Panc1 (cell line): ENCODE measurements around the gene CARD10. TPM values are rescaled to one million over a fixed set of nuclear protein-coding genes. Genes with fewer than 3 reads are reported as not detected.
"Not testable (repeated sequence)": the region's sequence is repeated elsewhere in the genome, so short reads cannot be mapped to it uniquely, and the experiment has no call there.

Experiments used
- ATAC-seq: fragments of 200-7000 bp; cut with Tn5 transposase; 2 replicates; pipeline ENCODE4 v1.9.1; 2020; ENCODE audit warnings: mild to moderate bottlenecking, moderate library complexity
- BruUV-seq: library from RNA; stranded (reverse); fragments of 400-500 nt; replicated peaks from 2 replicates; lab custom pipeline; 2021; lab: Mats Ljungman, UMichigan
- CTCF ChIA-PET: fragments of 300-600 bp; sonication (Branson Sonifier 250); formaldehyde crosslinking; loops from one replicate; lab custom pipeline; 2022; ENCODE audit warnings: antibody characterized with exemption; lab: Charles Lee
- POLR2A ChIA-PET: fragments of 300-600 bp; sonication (Branson Sonifier 250); formaldehyde crosslinking; loops from one replicate; lab custom pipeline; 2022; ENCODE audit warnings: antibody characterized with exemption; lab: Charles Lee
- DNase-seq: peaks from one replicate; pipeline ENCODE4 v3.0.0-alpha.2; 2010; ENCODE audit warnings: low read depth, low spot score
- H3K27ac ChIP-seq: 2 replicates; pipeline ENCODE4 v1.5.1; 2011; ENCODE audit warnings: mild to moderate bottlenecking, low read length, inconsistent platforms
- H3K27me3 ChIP-seq: fragments of 200-500 bp; sonication (Bioruptor generic); 2 replicates; pipeline ENCODE4 v1.6.0; 2014; ENCODE audit warnings: low read length, inconsistent platforms; ENCODE audit not compliant: control insufficient read depth, insufficient read depth
- H3K36me3 ChIP-seq: fragments of 200-500 bp; sonication (Bioruptor generic); 2 replicates; pipeline ENCODE4 v1.5.1; 2014; ENCODE audit warnings: inconsistent platforms, mild to moderate bottlenecking, low read length, moderate library complexity; ENCODE audit not compliant: control insufficient read depth, insufficient read depth
- H3K4me1 ChIP-seq: 2 replicates; pipeline ENCODE4 v1.5.1; 2011; ENCODE audit warnings: inconsistent platforms, mild to moderate bottlenecking, low read length, moderate library complexity; ENCODE audit not compliant: control insufficient read depth, insufficient read depth
- H3K4me3 ChIP-seq, 2 experiments: 2 replicates each; pipeline ENCODE4 v1.5.1; 2011 to 2012; ENCODE audit warnings: low read depth in 2 of 2, low read length in 2 of 2, mild to moderate bottlenecking in 2 of 2, inconsistent platforms in 1 of 2, moderate library complexity in 1 of 2
- H3K9me3 ChIP-seq: fragments of 200-500 bp; sonication (Bioruptor generic); 2 replicates; pipeline ENCODE4 v1.5.1; 2014; ENCODE audit warnings: low read depth, mild to moderate bottlenecking, inconsistent platforms, low read length, moderate library complexity; ENCODE audit not compliant: control insufficient read depth, insufficient read depth
- POLR2AphosphoS5 ChIP-seq: IDR thresholded peaks from 2 replicates; pipeline ENCODE4 v1.6.1; 2012; ENCODE audit warnings: mild to moderate bottlenecking, low read depth, low read length, moderate library complexity
- SIN3A ChIP-seq: IDR thresholded peaks from 2 replicates; pipeline ENCODE4 v1.6.1; 2012; ENCODE audit warnings: low read depth, mild to moderate bottlenecking, low read length, moderate library complexity, borderline replicate concordance; ENCODE audit not compliant: insufficient read depth
- TCF7L2 ChIP-seq: IDR thresholded peaks from 2 replicates; pipeline ENCODE4 v1.6.1; 2011; ENCODE audit warnings: mild to moderate bottlenecking, low read depth, low read length, inconsistent platforms
- in situ Hi-C: cut with HindIII; loops from 2 replicates; pipeline ENCODE4 v1.10.0; 2016; ENCODE audit warnings: low sequenced_read_pairs, low pct_unique_long_range_greater_than_20kb
- intact Hi-C: fragments of 100-400 bp; cut with micrococcal nuclease; formaldehyde crosslinking; loops from one replicate; pipeline ENCODE4 v1.10.0; 2022; ENCODE audit not compliant: unreplicated experiment
- total RNA-seq: library from RNA; stranded (reverse); gene quantifications from one replicate; pipeline ENCODE4 v1.2.1, GENCODE V29; 2021; ENCODE audit not compliant: unreplicated experiment
- TF ChIP-seq, protein P1 (sequence below): fragments of 450-650 bp; IDR thresholded peaks from 2 replicates; pipeline ENCODE4 v1.5.1; 2017; ENCODE audit warnings: mild to moderate bottlenecking
- TF ChIP-seq, protein P2 (sequence below), 2 experiments: IDR thresholded peaks; 2 replicates each; pipeline ENCODE4 v1.6.1; 2011 to 2012; ENCODE audit warnings: low read depth in 2 of 2, control low read depth in 1 of 2, low read length in 1 of 2, mild to moderate bottlenecking in 1 of 2, moderate library complexity in 1 of 2; ENCODE audit not compliant: insufficient read depth in 1 of 2

Gene CARD10
- total RNA-seq, 1 experiment from 2014 or later, result 43.1 TPM

DNA sequence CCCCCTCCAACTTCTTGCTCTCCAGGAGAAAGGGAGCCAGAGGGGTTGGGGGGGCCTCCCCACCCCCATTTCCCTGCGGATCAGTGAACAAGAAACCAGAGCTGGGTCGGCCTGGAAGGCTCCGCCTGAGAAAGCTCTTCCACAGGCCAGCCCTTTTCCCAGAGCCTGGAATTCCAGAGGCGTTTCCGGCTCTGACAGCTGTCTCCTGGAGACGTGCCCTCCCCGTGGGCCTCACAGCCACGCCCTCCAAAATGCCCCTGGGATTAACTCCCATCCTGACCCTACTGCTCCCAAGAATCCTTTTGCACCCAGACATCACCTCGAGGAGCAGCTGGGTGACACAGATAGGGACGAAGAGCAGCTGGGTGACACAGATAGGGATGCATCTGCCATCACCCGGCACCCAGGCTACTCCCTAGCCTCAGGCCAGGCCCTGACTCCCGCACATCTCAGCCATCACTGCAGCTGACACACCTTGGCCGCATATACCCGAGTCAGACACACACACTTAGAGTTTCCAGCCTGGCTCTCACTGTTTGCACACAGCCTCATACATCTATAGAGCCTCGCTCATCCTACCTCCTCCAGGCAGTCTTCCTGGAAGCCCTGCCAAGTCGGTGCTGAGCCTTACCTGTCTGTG lies 33.4 kb upstream of the CARD10 start:
- BruUV-seq, result no TSS peak
- H3K27ac ChIP-seq, result no peak overlapping the region
- ChIA-PET POLR2A (interaction anchor here (0.6 kb wide), 1 partner anchor 224 kb away, joined by 3 read pairs; no protein-coding TSS in a partner anchor), CTCF (no interaction called here)
- H3K9me3 ChIP-seq, result no peaks in the 10 kb centered on the region
- DNase-seq (no peak), ATAC-seq (no peak)
- TF ChIP-seq, protein P1, sequence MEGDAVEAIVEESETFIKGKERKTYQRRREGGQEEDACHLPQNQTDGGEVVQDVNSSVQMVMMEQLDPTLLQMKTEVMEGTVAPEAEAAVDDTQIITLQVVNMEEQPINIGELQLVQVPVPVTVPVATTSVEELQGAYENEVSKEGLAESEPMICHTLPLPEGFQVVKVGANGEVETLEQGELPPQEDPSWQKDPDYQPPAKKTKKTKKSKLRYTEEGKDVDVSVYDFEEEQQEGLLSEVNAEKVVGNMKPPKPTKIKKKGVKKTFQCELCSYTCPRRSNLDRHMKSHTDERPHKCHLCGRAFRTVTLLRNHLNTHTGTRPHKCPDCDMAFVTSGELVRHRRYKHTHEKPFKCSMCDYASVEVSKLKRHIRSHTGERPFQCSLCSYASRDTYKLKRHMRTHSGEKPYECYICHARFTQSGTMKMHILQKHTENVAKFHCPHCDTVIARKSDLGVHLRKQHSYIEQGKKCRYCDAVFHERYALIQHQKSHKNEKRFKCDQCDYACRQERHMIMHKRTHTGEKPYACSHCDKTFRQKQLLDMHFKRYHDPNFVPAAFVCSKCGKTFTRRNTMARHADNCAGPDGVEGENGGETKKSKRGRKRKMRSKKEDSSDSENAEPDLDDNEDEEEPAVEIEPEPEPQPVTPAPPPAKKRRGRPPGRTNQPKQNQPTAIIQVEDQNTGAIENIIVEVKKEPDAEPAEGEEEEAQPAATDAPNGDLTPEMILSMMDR, result no peak
- no peak for TF ChIP-seq POLR2AphosphoS5
- H3K4me1 ChIP-seq, result peaks cover 16% of the 10 kb centered on the region
- no peaks in the 10 kb centered on the region for H3K36me3 ChIP-seq
- intact Hi-C loops, result no loop called here
- H3K27me3 ChIP-seq, result no peaks in the 10 kb centered on the region
- in situ Hi-C loops, result no loop called here
- no peak overlapping the region for H3K4me3 ChIP-seq

DNA sequence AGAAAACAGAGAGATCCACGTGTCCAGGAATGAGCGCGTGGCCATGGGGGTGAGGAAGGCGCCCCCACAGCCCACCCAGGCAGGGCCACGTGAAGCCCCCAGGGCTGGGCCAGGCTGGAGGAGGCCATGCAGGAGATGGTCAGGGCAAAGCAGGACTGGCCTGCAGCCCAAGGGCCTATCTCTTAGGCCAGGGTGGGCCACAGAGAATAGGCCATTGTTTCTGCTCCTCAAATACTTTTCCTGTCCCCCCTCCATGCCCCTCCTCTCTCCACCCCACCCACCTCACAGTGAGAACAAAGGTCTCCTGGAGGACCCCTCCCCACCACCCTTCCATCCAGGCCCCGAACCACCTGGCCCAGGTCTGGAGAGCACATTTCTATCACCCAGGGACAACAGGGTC lies 32.8 kb upstream of the CARD10 start:
- Histone ChIP-seq H3K36me3 (no peaks in the 10 kb centered on the region), H3K27me3 (no peaks in the 10 kb centered on the region), H3K4me1 (peaks cover 22% of the 10 kb centered on the region), H3K9me3 (no peaks in the 10 kb centered on the region), H3K27ac (no peak overlapping the region), H3K4me3 (no peak overlapping the region)
- no peak for DNase-seq
- in situ Hi-C loops (no loop called here), intact Hi-C loops (no loop called here)
- TF ChIP-seq, protein P2, sequence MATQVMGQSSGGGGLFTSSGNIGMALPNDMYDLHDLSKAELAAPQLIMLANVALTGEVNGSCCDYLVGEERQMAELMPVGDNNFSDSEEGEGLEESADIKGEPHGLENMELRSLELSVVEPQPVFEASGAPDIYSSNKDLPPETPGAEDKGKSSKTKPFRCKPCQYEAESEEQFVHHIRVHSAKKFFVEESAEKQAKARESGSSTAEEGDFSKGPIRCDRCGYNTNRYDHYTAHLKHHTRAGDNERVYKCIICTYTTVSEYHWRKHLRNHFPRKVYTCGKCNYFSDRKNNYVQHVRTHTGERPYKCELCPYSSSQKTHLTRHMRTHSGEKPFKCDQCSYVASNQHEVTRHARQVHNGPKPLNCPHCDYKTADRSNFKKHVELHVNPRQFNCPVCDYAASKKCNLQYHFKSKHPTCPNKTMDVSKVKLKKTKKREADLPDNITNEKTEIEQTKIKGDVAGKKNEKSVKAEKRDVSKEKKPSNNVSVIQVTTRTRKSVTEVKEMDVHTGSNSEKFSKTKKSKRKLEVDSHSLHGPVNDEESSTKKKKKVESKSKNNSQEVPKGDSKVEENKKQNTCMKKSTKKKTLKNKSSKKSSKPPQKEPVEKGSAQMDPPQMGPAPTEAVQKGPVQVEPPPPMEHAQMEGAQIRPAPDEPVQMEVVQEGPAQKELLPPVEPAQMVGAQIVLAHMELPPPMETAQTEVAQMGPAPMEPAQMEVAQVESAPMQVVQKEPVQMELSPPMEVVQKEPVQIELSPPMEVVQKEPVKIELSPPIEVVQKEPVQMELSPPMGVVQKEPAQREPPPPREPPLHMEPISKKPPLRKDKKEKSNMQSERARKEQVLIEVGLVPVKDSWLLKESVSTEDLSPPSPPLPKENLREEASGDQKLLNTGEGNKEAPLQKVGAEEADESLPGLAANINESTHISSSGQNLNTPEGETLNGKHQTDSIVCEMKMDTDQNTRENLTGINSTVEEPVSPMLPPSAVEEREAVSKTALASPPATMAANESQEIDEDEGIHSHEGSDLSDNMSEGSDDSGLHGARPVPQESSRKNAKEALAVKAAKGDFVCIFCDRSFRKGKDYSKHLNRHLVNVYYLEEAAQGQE (IDR thresholded peaks at IDR 0.05; ENCODE audit: insufficient read depth in 1 of 2, low read depth in 2 of 2, low read length in 1 of 2), result no peak
- TF ChIP-seq SIN3A (no peak), TCF7L2 (no peak), POLR2AphosphoS5 (no peak)
- TF ChIP-seq, protein P1, result no peak
- BruUV-seq, result no TSS peak
- POLR2A ChIA-PET, result no interaction called here
- CTCF ChIA-PET, result no interaction called here
- no peak for ATAC-seq

DNA sequence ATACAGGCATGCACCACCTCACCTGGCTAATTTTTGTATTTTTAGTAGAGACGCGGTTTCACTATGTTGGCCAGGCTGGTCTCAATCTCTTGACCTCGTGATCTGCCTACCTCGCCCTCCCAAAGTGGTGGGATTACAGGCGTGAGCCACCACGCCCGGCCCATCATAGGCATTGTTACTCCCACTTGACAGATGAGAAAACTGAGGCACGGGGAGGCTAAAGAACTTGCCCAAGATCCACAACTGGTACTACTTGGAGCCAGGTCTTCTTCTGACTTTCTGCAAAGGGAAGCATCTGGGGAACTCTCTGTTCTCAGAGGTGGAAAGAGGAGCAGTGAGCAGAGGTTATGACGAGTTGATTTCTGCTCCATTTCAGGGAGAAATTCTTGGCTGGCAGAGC lies 31.7 kb upstream of the CARD10 start:
- CTCF ChIA-PET, result not testable (repeated sequence)

More for the DNA sequence above, 31.7 kb upstream of the CARD10 start:
- H3K36me3 ChIP-seq, BruUV-seq, DNase-seq, in situ Hi-C loops, intact Hi-C loops, H3K9me3 ChIP-seq, POLR2A ChIA-PET, H3K4me3 ChIP-seq, H3K27me3 ChIP-seq, H3K27ac ChIP-seq, ATAC-seq: not testable (repeated sequence)
- peaks cover 22% of the 10 kb centered on the region for H3K4me1 ChIP-seq
